Kidney epithelial cell (primary cell): ENCODE measurements around the gene PMPCA. TPM values are rescaled to one million over a fixed set of nuclear protein-coding genes. Genes with fewer than 3 reads are reported as not detected.

Experiments used
- DNase-seq: peaks from one replicate; pipeline ENCODE4 v3.0.0-alpha.2; 2010; ENCODE audit warnings: low read depth
- H3K27me3 ChIP-seq: 2 replicates; pipeline ENCODE4 v1.6.0; 2011; ENCODE audit warnings: low read length; ENCODE audit not compliant: control insufficient read depth, insufficient read depth
- H3K36me3 ChIP-seq: 2 replicates; pipeline ENCODE4 v1.5.1; 2011; ENCODE audit warnings: low read length; ENCODE audit not compliant: control insufficient read depth, insufficient read depth
- H3K4me3 ChIP-seq: 2 replicates; pipeline ENCODE4 v1.5.1; 2011; ENCODE audit warnings: low read depth, mild to moderate bottlenecking, control low read depth, low read length
- total RNA-seq: library from RNA; depleted of rRNA; stranded (reverse); fragments of >200 nt; gene quantifications from 2 replicates; pipeline ENCODE4 v1.2.3, GENCODE V29; 2015
- TF ChIP-seq, protein P1 (sequence below): IDR thresholded peaks from 2 replicates; pipeline ENCODE4 v1.5.1; 2011; ENCODE audit warnings: mild to moderate bottlenecking, moderate library complexity, low read length, control low read depth, inconsistent platforms; ENCODE audit not compliant: insufficient read depth, poor library complexity, severe bottlenecking

The PMPCA gene
- total RNA-seq, 1 donor from 2014 or later, result 49.9 TPM

DNA sequence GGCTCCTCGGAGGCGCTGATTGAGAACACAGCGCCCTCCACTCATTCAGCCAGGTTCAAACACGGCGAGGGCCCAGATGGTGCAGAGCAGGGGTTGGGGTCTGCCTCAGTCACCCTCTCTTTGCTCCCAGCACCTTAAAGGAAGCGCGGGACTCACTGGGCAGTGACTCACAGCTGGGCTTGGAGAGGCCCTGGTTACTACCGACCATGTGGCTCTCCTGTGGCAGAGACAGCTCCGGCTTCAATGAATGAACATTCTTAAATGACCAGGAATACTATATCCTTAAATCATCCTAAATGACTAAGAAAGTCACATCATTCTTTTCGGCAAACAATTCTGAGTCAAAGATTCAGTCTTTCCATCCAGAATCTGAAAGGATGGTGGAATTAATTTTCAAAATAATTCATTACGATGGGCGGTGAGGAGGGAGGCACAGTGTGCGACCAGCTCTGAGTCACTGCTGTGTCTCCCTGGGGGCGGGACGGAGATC is 30.8 kb downstream of the PMPCA start:
- Histone ChIP-seq H3K36me3 (peaks cover 4% of the 10 kb centered on the region), H3K27me3 (no peaks in the 10 kb centered on the region), H3K4me3 (no peak overlapping the region)
- DNase-seq, result no peak
- TF ChIP-seq, protein P1, sequence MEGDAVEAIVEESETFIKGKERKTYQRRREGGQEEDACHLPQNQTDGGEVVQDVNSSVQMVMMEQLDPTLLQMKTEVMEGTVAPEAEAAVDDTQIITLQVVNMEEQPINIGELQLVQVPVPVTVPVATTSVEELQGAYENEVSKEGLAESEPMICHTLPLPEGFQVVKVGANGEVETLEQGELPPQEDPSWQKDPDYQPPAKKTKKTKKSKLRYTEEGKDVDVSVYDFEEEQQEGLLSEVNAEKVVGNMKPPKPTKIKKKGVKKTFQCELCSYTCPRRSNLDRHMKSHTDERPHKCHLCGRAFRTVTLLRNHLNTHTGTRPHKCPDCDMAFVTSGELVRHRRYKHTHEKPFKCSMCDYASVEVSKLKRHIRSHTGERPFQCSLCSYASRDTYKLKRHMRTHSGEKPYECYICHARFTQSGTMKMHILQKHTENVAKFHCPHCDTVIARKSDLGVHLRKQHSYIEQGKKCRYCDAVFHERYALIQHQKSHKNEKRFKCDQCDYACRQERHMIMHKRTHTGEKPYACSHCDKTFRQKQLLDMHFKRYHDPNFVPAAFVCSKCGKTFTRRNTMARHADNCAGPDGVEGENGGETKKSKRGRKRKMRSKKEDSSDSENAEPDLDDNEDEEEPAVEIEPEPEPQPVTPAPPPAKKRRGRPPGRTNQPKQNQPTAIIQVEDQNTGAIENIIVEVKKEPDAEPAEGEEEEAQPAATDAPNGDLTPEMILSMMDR, result no peak

DNA sequence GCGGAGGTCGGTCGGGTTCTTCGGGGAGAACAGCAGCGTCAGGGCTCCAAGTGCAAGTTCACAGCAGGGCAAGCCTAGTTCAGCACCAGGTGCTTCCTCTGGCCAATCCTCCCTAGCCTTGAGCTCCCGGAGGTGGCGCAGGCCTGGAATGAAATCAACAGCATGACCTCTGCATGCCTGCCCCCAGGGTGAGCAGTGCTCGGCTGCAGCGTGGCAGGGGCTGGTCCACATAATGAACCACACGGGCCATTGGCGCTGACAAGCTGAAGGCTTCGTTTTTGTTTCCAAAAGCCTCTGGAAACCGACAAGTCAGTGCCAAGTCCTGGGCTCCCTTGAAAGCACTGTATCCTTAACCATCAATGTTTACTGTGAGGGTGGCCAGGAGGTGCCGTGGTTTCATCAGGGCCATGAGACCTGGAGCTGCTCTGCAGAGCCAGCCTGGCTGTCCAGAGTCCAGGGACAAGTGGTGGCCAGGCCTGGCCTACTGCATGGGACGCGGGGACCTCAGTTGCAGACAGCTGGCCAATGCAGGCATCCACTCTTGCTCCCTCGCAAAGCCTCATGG is 31.3 kb downstream of the PMPCA start:
- Histone ChIP-seq H3K36me3 (peaks cover 6% of the 10 kb centered on the region), H3K4me3 (no peak overlapping the region), H3K27me3 (no peaks in the 10 kb centered on the region)
- DNase-seq, result no peak
- TF ChIP-seq, protein P1, result no peak

DNA sequence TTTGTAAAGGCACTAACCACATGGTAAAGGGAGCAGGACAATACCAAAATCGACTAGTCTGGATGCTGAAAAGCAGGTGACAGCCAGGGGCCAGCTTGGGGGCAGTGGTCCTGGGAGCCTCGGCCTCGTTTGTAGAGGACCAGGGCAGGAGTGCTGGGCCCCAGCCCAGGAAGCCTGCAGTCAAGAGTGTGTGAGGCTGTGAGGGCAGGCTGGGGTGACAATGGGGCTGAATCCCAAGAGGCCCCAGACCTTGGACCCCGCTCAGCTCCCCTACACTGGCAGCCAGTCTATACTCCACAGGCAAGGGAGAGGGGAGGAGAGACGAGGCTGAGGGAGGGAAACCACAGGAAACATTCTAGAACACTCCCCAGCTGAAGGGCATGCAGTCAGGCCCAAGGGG is 31.8 kb downstream of the PMPCA start:
- peaks cover 6% of the 10 kb centered on the region for H3K36me3 ChIP-seq
- TF ChIP-seq, protein P1, result no peak
- H3K27me3 ChIP-seq, result no peaks in the 10 kb centered on the region
- no peak for DNase-seq
- no peak overlapping the region for H3K4me3 ChIP-seq

DNA sequence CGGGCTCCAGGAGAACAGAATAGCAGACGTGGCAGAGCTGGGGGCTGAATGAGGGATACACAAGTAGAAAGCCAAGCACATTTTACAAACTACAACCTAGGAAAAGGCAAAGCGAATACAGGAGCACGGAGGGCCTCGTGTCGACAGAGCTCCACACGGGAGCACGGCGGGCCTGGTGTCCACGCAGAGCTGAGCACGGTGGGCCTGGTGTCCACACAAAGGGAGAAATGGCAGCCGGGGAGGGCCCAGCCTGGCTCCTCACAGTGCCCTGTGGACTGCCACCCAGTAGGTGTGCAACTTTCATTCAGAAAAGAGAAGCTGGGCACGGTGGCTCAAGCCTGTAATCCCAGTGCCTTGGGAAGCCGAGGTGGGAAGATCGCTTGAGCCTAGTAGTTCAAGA is 32.6 kb downstream of the PMPCA start:
- Histone ChIP-seq H3K36me3 (peaks cover 7% of the 10 kb centered on the region), H3K27me3 (no peaks in the 10 kb centered on the region)

DNA sequence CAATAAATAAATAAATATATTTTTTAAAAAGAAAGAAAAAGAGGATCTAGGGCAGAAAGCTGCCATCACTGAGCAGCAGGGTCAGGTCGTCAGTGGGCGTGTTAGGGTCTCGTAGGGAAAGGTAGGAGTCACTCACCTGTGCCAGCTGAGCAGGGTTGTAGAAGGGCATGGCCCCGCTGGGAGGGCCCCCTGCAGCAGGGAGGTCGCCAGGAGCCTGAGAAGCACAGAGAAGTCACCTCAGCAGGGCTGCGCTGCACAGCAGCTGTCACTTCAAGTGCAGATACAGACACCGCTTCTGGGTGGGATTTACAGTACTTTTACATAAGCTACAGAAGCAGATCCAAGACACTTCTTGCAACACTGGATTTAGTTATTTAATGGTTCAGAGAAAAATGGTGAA is 33.2 kb downstream of the PMPCA start:
- no peaks in the 10 kb centered on the region for H3K27me3 ChIP-seq
- peaks cover 7% of the 10 kb centered on the region for H3K36me3 ChIP-seq
- DNase-seq, result no peak
- TF ChIP-seq, protein P1, result no peak
- no peak overlapping the region for H3K4me3 ChIP-seq

More for the DNA sequence above, 32.6 kb downstream of the PMPCA start:
- H3K4me3 ChIP-seq, result no peak overlapping the region
- no peak for DNase-seq
- TF ChIP-seq, protein P1, result no peak

- no peak for DNase-seq
- Histone ChIP-seq H3K27me3 (no peaks in the 10 kb centered on the region), H3K36me3 (peaks cover 7% of the 10 kb centered on the region), H3K4me3 (no peak overlapping the region)
- TF ChIP-seq, protein P1, result no peak
Observed at GRCh38 chr9:136444102-136444501, 33.6 kb downstream of the PMPCA start.
